Smooth muscle cell (in vitro differentiated cells): ENCODE measurements around the gene ZCCHC24. TPM values are rescaled to one million over a fixed set of nuclear protein-coding genes. Genes with fewer than 3 reads are reported as not detected.

Experiments
- DNase-seq: peaks from one replicate; lab custom pipeline; 2025; ENCODE audit not compliant: unreplicated experiment; lab: John Stamatoyannopoulos, UW
- H2AFZ ChIP-seq: fragments of 200-600 bp; sonication (generic); 2 replicates; pipeline ENCODE4 v1.6.0; 2016; ENCODE audit warnings: antibody characterized with exemption, low read depth, mild to moderate bottlenecking
- H3F3A ChIP-seq: fragments of 200-600 bp; sonication (generic); 2 replicates; pipeline ENCODE4 v1.6.0; 2017; ENCODE audit warnings: antibody characterized with exemption, low read depth
- H3K27ac ChIP-seq: fragments of 200-600 bp; sonication (generic); 2 replicates; pipeline ENCODE4 v1.5.1; 2016; ENCODE audit warnings: low read depth, mild to moderate bottlenecking
- H3K27me3 ChIP-seq: fragments of 200-600 bp; sonication (generic); 2 replicates; pipeline ENCODE4 v1.6.1; 2016; ENCODE audit warnings: low read depth, mild to moderate bottlenecking
- H3K36me3 ChIP-seq: fragments of 200-600 bp; sonication (generic); 2 replicates; pipeline ENCODE4 v1.5.1; 2016; ENCODE audit warnings: low read depth
- H3K4me1 ChIP-seq: fragments of 200-600 bp; sonication (generic); 2 replicates; pipeline ENCODE4 v1.5.1; 2016; ENCODE audit warnings: low read depth
- H3K4me2 ChIP-seq: fragments of 200-600 bp; sonication (generic); 2 replicates; pipeline ENCODE4 v1.6.0; 2016; ENCODE audit warnings: mild to moderate bottlenecking
- H3K4me3 ChIP-seq: fragments of 200-600 bp; sonication (generic); 2 replicates; pipeline ENCODE4 v1.5.1; 2016; ENCODE audit warnings: mild to moderate bottlenecking
- H3K79me2 ChIP-seq: fragments of 200-600 bp; sonication (generic); 2 replicates; pipeline ENCODE4 v1.6.0; 2016; ENCODE audit warnings: low read depth, mild to moderate bottlenecking
- H3K9ac ChIP-seq: fragments of 200-600 bp; sonication (generic); 2 replicates; pipeline ENCODE4 v1.6.0; 2016; ENCODE audit warnings: low read depth
- H3K9me3 ChIP-seq: fragments of 200-600 bp; sonication (generic); replicated peaks from 2 replicates; pipeline ENCODE4 v1.5.1; 2016; ENCODE audit warnings: low read depth
- H4K20me1 ChIP-seq: fragments of 200-600 bp; sonication (generic); 2 replicates; pipeline ENCODE4 v1.6.0; 2016; ENCODE audit warnings: low read depth
- CTCF ChIP-seq: fragments of 200-600 bp; sonication (generic); IDR thresholded peaks from 2 replicates; pipeline ENCODE4 v1.5.1; 2017; ENCODE audit warnings: borderline replicate concordance, mild to moderate bottlenecking, antibody characterized with exemption; ENCODE audit not compliant: insufficient read depth, poor library complexity, severe bottlenecking
- WGBS: methylation state at CpG from one replicate; pipeline ENCODE4 v1.1.7; 2016; ENCODE audit warnings: low lambda C conversion rate; 5-methylcytosine and 5-hydroxymethylcytosine counted together
- polyA plus RNA-seq: library from polyadenylated mRNA; unstranded; fragments of >200 nt; fragmentation: Nextera tagmentation; extraction: Ambion mirVana; gene quantifications from 2 replicates; pipeline ENCODE4 v1.2.1, GENCODE V29; 2016
- total RNA-seq: library from RNA; depleted of rRNA; stranded (reverse); fragments of >200 nt; gene quantifications from 2 replicates; pipeline ENCODE4 v1.2.3, GENCODE V29; 2014

ZCCHC24 gene
- total and polyA plus RNA-seq, 2 experiments from 2014 or later = 21.9 to 52.1 TPM

GRCh38 chr10:79433324-79434222 is 11.9 kb downstream of the ZCCHC24 start:
- no peak for DNase-seq
- H3K4me1 ChIP-seq = peaks cover 30% of the 10 kb centered on the region

GRCh38 chr10:79431891-79432831 is 13.3 kb downstream of the ZCCHC24 start:
- Histone ChIP-seq H3K4me3 (no peak overlapping the region), H3K4me1 (peaks cover 30% of the 10 kb centered on the region), H3K27me3 (no peaks in the 10 kb centered on the region), H3K9ac (no peak overlapping the region), H3K4me2 (no peak overlapping the region), H3K27ac (peak overlapping the region; percentile 53), H3K36me3 (peaks cover 6% of the 10 kb centered on the region), H4K20me1 (peaks cover 55% of the 10 kb centered on the region), H3K9me3 (no peaks in the 10 kb centered on the region), H3K79me2 (peaks cover 81% of the 10 kb centered on the region), H2AFZ (no peak overlapping the region), H3F3A (no peaks in the 10 kb centered on the region)
- 92% methylated on average over 17 of the region's 17 CpGs for WGBS
- no peak for TF ChIP-seq CTCF
- DNase-seq = no peak

More at GRCh38 chr10:79433324-79434222, 11.9 kb downstream of the ZCCHC24 start:
- Histone ChIP-seq H3K27ac (peak overlapping the region; percentile 90), H3K4me2 (peak overlapping the region; percentile 82), H3K9me3 (no peaks in the 10 kb centered on the region), H2AFZ (no peak overlapping the region), H3K79me2 (peaks cover 81% of the 10 kb centered on the region), H4K20me1 (peaks cover 61% of the 10 kb centered on the region), H3K9ac (peak overlapping the region; percentile 62), H3K4me3 (no peak overlapping the region), H3F3A (no peaks in the 10 kb centered on the region), H3K36me3 (no peaks in the 10 kb centered on the region), H3K27me3 (no peaks in the 10 kb centered on the region)
- no peak for TF ChIP-seq CTCF
- 59% methylated on average over 13 of the region's 13 CpGs for WGBS

GRCh38 chr10:79431428-79431827 is 14.0 kb downstream of the ZCCHC24 start:
- peaks cover 2% of the 10 kb centered on the region for H3F3A ChIP-seq
- peak overlapping the region; percentile 53 for H3K27ac ChIP-seq
- peaks cover 6% of the 10 kb centered on the region for H3K36me3 ChIP-seq
- H3K27me3 ChIP-seq = no peaks in the 10 kb centered on the region
- H3K4me1 ChIP-seq = peaks cover 30% of the 10 kb centered on the region
- H2AFZ ChIP-seq = no peak overlapping the region
- H3K4me3 ChIP-seq = no peak overlapping the region
- H3K4me2 ChIP-seq = no peak overlapping the region
- TF ChIP-seq CTCF = no peak
- 92% methylated on average over 5 of the region's 5 CpGs for WGBS
- H3K79me2 ChIP-seq = peaks cover 81% of the 10 kb centered on the region
- H3K9me3 ChIP-seq = no peaks in the 10 kb centered on the region
- H4K20me1 ChIP-seq = peaks cover 52% of the 10 kb centered on the region
- DNase-seq = no peak
- H3K9ac ChIP-seq = no peak overlapping the region
